Measurements from ENCODE around the gene SIRPA. TPM values are rescaled to one million over a fixed set of nuclear protein-coding genes. Genes with fewer than 3 reads are reported as not detected.
A peak's percentile ranks its signal among the peaks of the same experiment; 100 is the strongest.

SIRPA gene
- total and polyA plus RNA-seq, 10 of the 15 experiments (the other 5 are each of a cell fraction or from before 2014, with no cell fraction given), result 1.7 to 13.2 (median 5.0) TPM

DNA sequence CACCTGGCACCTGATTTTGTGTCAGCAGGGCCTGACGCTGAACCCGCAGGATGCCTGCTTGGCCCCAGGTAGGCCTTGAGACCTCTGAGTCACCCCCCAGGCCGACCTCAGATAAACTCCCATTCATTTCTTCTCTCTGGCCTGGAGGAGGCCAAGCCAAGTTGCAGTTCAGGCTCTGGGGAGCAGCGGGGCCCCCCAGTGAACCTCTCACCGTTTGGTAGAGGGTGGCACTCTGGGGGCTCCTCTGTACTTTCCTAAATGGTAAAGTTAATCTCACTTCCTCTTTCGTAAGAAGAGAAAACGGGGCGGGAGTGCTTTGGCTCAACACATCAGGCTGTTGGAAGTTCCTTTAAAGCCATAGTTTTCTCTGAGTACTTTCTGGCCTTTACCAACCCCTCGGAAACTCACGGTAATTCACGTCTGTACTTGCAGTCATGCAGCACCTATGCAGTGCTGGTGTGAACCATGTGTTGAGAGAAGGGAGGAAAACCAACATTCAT is 2.8 kb downstream of the SIRPA start:
- H3K9me3 ChIP-seq (replicated peaks; ENCODE audit: control insufficient read depth, insufficient read depth, low read length), result no peaks in the 10 kb centered on the region
- in situ Hi-C loops (cut with MboI), result no loop called here
- peaks cover 38% of the 10 kb centered on the region for H3K4me1 ChIP-seq (ENCODE audit: control insufficient read depth, insufficient read depth, low read length)
- no peaks in the 10 kb centered on the region for H3K27me3 ChIP-seq (replicated peaks in 1 of 2; ENCODE audit: control insufficient read depth in 2 of 2, insufficient read depth in 2 of 2, low read length in 1 of 2)
- ChIA-PET CTCF (interaction anchor here (1.0 kb wide), 1 partner anchor 8 kb away, joined by 3 read pairs; no protein-coding TSS in a partner anchor), RAD21 (ENCODE audit: unreplicated experiment) (no interaction called here), POLR2A (interaction anchor here (0.6 kb wide), 1 partner anchor 206 kb away, joined by 4 read pairs; no protein-coding TSS in a partner anchor), SMC1A (ENCODE audit: uncharacterized antibody, unreplicated experiment) (interaction anchor here (1.2 to 2.2 kb wide), 2 partner anchors 28 to 53 kb away, joined by 3 to 11 read pairs; no protein-coding TSS in a partner anchor)
- intact Hi-C loops (cut with micrococcal nuclease; ENCODE audit: unreplicated experiment), result loop anchor here (2.0 kb wide), 1 partner anchor 95 kb away; no protein-coding TSS in a partner anchor
- H3K4me3 ChIP-seq, result peak overlapping the region; percentile 54; the same call in 1 of the 2 replicates
- peak overlapping the region; percentile 18 for H3K9ac ChIP-seq (ENCODE audit: control insufficient read depth, insufficient read depth, low read length)
- H4K20me1 ChIP-seq (ENCODE audit: control insufficient read depth, insufficient read depth), result no peaks in the 10 kb centered on the region
- H3K4me2 ChIP-seq (ENCODE audit: control insufficient read depth, insufficient read depth), result peak overlapping the region; percentile 73
- ATAC-seq (peak; percentile 79), FAIRE-seq (peak; percentile 71), DNase-seq (ENCODE audit: low read depth, low spot score) (peak; percentile 57)
- H3K27ac ChIP-seq (ENCODE audit: control insufficient read depth, insufficient read depth), result peak overlapping the region; percentile 72
- H3K79me2 ChIP-seq (ENCODE audit: control insufficient read depth, insufficient read depth, low read length), result peaks cover 5% of the 10 kb centered on the region
- WGBS (ENCODE audit: insufficient coverage, insufficient replicate concordance, low lambda C conversion rate, missing lambda C conversion rate), result 3% methylated on average over 11 of the region's 11 CpGs
- no peaks in the 10 kb centered on the region for H3K36me3 ChIP-seq (ENCODE audit: control insufficient read depth in 2 of 2, insufficient read depth in 2 of 2, low read length in 1 of 2)
- peak overlapping the region; percentile 5 for H2AFZ ChIP-seq (ENCODE audit: control insufficient read depth, low read depth, low read length)
- BruUV-seq (replicated peaks), result no TSS peak
- TF ChIP-seq BACH1 (IDR thresholded peaks at IDR 0.05; ENCODE audit: borderline replicate concordance) (no peak), RAD21 (IDR thresholded peaks at IDR 0.05; ENCODE audit: insufficient read depth, low read depth, low read length) (no peak), SMC3 (IDR thresholded peaks at IDR 0.05; ENCODE audit: borderline replicate concordance, low read length) (0 out of 2 replicates have a peak, but pooled peaks have one; percentile 18), ZBTB11 (CRISPR knock-in tag; IDR thresholded peaks at IDR 0.05) (no peak), BHLHE40 (IDR thresholded peaks at IDR 0.05; ENCODE audit: borderline replicate concordance in 1 of 2, low read depth in 2 of 2, low read length in 1 of 2) (peak; percentile 54 to 55; a peak in 3 of 4 replicates), EZH2 (IDR thresholded peaks at IDR 0.05; ENCODE audit: borderline replicate concordance, control insufficient read depth, low read depth, low read length) (no peak), NR2C1 (IDR thresholded peaks at IDR 0.05) (no peak), POU2F2 (IDR thresholded peaks at IDR 0.05; ENCODE audit: borderline replicate concordance, low read depth, low read length) (no peak), MEF2A (IDR thresholded peaks at IDR 0.05; ENCODE audit: insufficient read depth, low read depth, low read length) (peak; percentile 55; the same call in 1 of the 2 replicates), DPF2 (IDR thresholded peaks at IDR 0.05) (peak; percentile 96), TAF1 (IDR thresholded peaks at IDR 0.05; ENCODE audit: borderline replicate concordance, low read depth, low read length) (no peak), ZNF217 (IDR thresholded peaks at IDR 0.05) (0 out of 2 replicates have a peak, but pooled peaks have one; percentile 75), KAT2A (conservative IDR thresholded peaks at IDR 0.05; ENCODE audit: control insufficient read depth, low read depth, low read length) (no peak), SRF (IDR thresholded peaks at IDR 0.05; ENCODE audit: low read depth in 2 of 2, low read length in 2 of 2) (0 out of 4 replicates have a peak, but pooled peaks of 1 of the 2 experiments have one; percentile 34), CREB1 (IDR thresholded peaks at IDR 0.05; ENCODE audit: low read depth) (peak; percentile 48; the same call in 1 of the 2 replicates), ZNF24 (IDR thresholded peaks at IDR 0.05) (peak; percentile 93)
- TF ChIP-seq, protein P1, sequence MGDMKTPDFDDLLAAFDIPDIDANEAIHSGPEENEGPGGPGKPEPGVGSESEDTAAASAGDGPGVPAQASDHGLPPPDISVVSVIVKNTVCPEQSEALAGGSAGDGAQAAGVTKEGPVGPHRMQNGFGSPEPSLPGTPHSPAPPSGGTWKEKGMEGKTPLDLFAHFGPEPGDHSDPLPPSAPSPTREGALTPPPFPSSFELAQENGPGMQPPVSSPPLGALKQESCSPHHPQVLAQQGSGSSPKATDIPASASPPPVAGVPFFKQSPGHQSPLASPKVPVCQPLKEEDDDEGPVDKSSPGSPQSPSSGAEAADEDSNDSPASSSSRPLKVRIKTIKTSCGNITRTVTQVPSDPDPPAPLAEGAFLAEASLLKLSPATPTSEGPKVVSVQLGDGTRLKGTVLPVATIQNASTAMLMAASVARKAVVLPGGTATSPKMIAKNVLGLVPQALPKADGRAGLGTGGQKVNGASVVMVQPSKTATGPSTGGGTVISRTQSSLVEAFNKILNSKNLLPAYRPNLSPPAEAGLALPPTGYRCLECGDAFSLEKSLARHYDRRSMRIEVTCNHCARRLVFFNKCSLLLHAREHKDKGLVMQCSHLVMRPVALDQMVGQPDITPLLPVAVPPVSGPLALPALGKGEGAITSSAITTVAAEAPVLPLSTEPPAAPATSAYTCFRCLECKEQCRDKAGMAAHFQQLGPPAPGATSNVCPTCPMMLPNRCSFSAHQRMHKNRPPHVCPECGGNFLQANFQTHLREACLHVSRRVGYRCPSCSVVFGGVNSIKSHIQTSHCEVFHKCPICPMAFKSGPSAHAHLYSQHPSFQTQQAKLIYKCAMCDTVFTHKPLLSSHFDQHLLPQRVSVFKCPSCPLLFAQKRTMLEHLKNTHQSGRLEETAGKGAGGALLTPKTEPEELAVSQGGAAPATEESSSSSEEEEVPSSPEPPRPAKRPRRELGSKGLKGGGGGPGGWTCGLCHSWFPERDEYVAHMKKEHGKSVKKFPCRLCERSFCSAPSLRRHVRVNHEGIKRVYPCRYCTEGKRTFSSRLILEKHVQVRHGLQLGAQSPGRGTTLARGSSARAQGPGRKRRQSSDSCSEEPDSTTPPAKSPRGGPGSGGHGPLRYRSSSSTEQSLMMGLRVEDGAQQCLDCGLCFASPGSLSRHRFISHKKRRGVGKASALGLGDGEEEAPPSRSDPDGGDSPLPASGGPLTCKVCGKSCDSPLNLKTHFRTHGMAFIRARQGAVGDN (IDR thresholded peaks at IDR 0.05), result peak; percentile 73

Measured in GM12878 (cell line).